DLD1 (cell line): ENCODE data around the gene RPS6KC1.
"Not testable (repeated sequence)": the region's sequence is repeated elsewhere in the genome, so short reads cannot be mapped to it uniquely, and the experiment has no call there.

Source experiments
- in situ Hi-C: cut with HindIII; loops from 2 replicates; pipeline ENCODE4 v1.10.0; 2017; ENCODE audit warnings: low sequenced_read_pairs

RPS6KC1 gene

GRCh38 chr1:213148905-213149304 is 97.9 kb downstream of the RPS6KC1 start:
- in situ Hi-C loops, result no loop called here

- in situ Hi-C loops, result not testable (repeated sequence)
Observed at GRCh38 chr1:213150090-213150489, 99.0 kb downstream of the RPS6KC1 start.

- in situ Hi-C loops, result no loop called here
Observed at GRCh38 chr1:213154056-213154685, 103.1 kb downstream of the RPS6KC1 start.

GRCh38 chr1:213159376-213159775 is 108.3 kb downstream of the RPS6KC1 start:
- in situ Hi-C loops, result no loop called here

- in situ Hi-C loops, result not testable (repeated sequence)
Observed at GRCh38 chr1:213160442-213160841, 109.4 kb downstream of the RPS6KC1 start.

GRCh38 chr1:213162338-213162737 is 111.3 kb downstream of the RPS6KC1 start:
- in situ Hi-C loops, result no loop called here

- in situ Hi-C loops, result no loop called here
Observed at GRCh38 chr1:213162862-213163261, 111.8 kb downstream of the RPS6KC1 start.

- in situ Hi-C loops, result no loop called here
Observed at GRCh38 chr1:213163278-213163711, 112.3 kb downstream of the RPS6KC1 start.

GRCh38 chr1:213164561-213164960 is 113.5 kb downstream of the RPS6KC1 start:
- in situ Hi-C loops, result no loop called here

- in situ Hi-C loops, result no loop called here
Observed at GRCh38 chr1:213166852-213167251, 115.8 kb downstream of the RPS6KC1 start.

- in situ Hi-C loops, result no loop called here
Observed at GRCh38 chr1:213171711-213172110, 120.7 kb downstream of the RPS6KC1 start.

GRCh38 chr1:213176341-213176740 is 125.3 kb downstream of the RPS6KC1 start:
- in situ Hi-C loops, result no loop called here

- in situ Hi-C loops, result no loop called here
Observed at GRCh38 chr1:213179784-213180183, 128.7 kb downstream of the RPS6KC1 start.

GRCh38 chr1:213180833-213181232 is 129.8 kb downstream of the RPS6KC1 start:
- in situ Hi-C loops, result no loop called here

GRCh38 chr1:213183036-213183672 is 132.1 kb downstream of the RPS6KC1 start:
- in situ Hi-C loops, result no loop called here

- in situ Hi-C loops, result no loop called here
Observed at GRCh38 chr1:213186168-213186567, 135.1 kb downstream of the RPS6KC1 start.

GRCh38 chr1:213192026-213192425 is 141.0 kb downstream of the RPS6KC1 start:
- in situ Hi-C loops, result no loop called here

- in situ Hi-C loops, result no loop called here
Observed at GRCh38 chr1:213194383-213194782, 143.3 kb downstream of the RPS6KC1 start.

GRCh38 chr1:213194855-213195254 is 143.8 kb downstream of the RPS6KC1 start:
- in situ Hi-C loops, result no loop called here

- in situ Hi-C loops, result not testable (repeated sequence)
Observed at GRCh38 chr1:213196328-213197054, 145.4 kb downstream of the RPS6KC1 start.

GRCh38 chr1:213200630-213201029 is 149.6 kb downstream of the RPS6KC1 start:
- in situ Hi-C loops, result no loop called here
